GM23248 (cell line): ENCODE results near the gene NOTUM.

ENCODE experiments used
- EZH2 ChIP-seq: fragments of 200-600 bp; sonication (generic); IDR thresholded peaks from 2 replicates; pipeline ENCODE4 v1.6.1; 2018; ENCODE audit warnings: antibody characterized with exemption, mild to moderate bottlenecking; ENCODE audit not compliant: insufficient read depth, poor library complexity, severe bottlenecking
- EZH2phosphoT487 ChIP-seq: fragments of 200-600 bp; sonication (generic); IDR thresholded peaks from 2 replicates; pipeline ENCODE4 v1.6.1; 2018; ENCODE audit warnings: antibody characterized with exemption, moderate library complexity, mild to moderate bottlenecking, low read depth; ENCODE audit not compliant: insufficient read depth

- TF ChIP-seq EZH2 (no peak), EZH2phosphoT487 (no peak)
Observed at GRCh38 chr17:81933178-81933699, 27.7 kb downstream of the NOTUM start.
